ENCODE measurements around the gene USP35.

Gene USP35

GRCh38 chr11:78254268-78254667 lies 65.5 kb downstream of the USP35 start:
- H3K9ac ChIP-seq (ENCODE audit: low read length): no peak overlapping the region
- no peaks in the 10 kb centered on the region for H3F3A ChIP-seq (ENCODE audit: insufficient read depth, low read length)
- no peaks in the 10 kb centered on the region for H3K9me3 ChIP-seq (ENCODE audit: low read length)
- no peak overlapping the region for H3K4me3 ChIP-seq (ENCODE audit: low read depth, low read length, poor library complexity, severe bottlenecking)
- no peak overlapping the region for H3K4me2 ChIP-seq (ENCODE audit: low read length)
- H3K27ac ChIP-seq (ENCODE audit: low read depth, low read length, poor library complexity, severe bottlenecking): no peak overlapping the region
- H3K36me3 ChIP-seq (ENCODE audit: insufficient read depth, low read length): no peaks in the 10 kb centered on the region
- peaks cover 3% of the 10 kb centered on the region; the same call in 1 of the 2 replicates for H3K27me3 ChIP-seq (ENCODE audit: insufficient read depth, low read length)
- H3K79me2 ChIP-seq (ENCODE audit: insufficient read depth, low read length): no peaks in the 10 kb centered on the region
- no peak overlapping the region for H2AFZ ChIP-seq (ENCODE audit: low read length)
- no peaks in the 10 kb centered on the region for H3K4me1 ChIP-seq (ENCODE audit: insufficient read depth, low read length, severe bottlenecking)
- H4K20me1 ChIP-seq (ENCODE audit: insufficient read depth, low read length): no peaks in the 10 kb centered on the region
- no peaks in the 10 kb centered on the region for H3K9me2 ChIP-seq (ENCODE audit: low read depth, low read length)
- no peak for TF ChIP-seq CTCF (IDR thresholded peaks at IDR 0.05; ENCODE audit: low read length)

- no peak for TF ChIP-seq CTCF (IDR thresholded peaks at IDR 0.05; ENCODE audit: low read length)
- TF ChIP-seq EZH2 (IDR thresholded peaks at IDR 0.05; ENCODE audit: borderline replicate concordance, low read length): no peak
Measured at GRCh38 chr11:78255919-78256318, 67.2 kb downstream of the USP35 start.

GRCh38 chr11:78256962-78257361 lies 68.2 kb downstream of the USP35 start:
- Histone ChIP-seq H3K4me3 (ENCODE audit: low read depth, low read length, poor library complexity, severe bottlenecking) (no peak overlapping the region), H3K36me3 (ENCODE audit: insufficient read depth, low read length) (no peaks in the 10 kb centered on the region), H3K27ac (ENCODE audit: low read depth, low read length, poor library complexity, severe bottlenecking) (no peak overlapping the region), H2AFZ (ENCODE audit: low read length) (no peak overlapping the region), H3F3A (ENCODE audit: insufficient read depth, low read length) (no peaks in the 10 kb centered on the region), H3K9me2 (ENCODE audit: low read depth, low read length) (no peaks in the 10 kb centered on the region), H4K20me1 (ENCODE audit: insufficient read depth, low read length) (no peaks in the 10 kb centered on the region), H3K4me1 (ENCODE audit: insufficient read depth, low read length, severe bottlenecking) (no peaks in the 10 kb centered on the region), H3K79me2 (ENCODE audit: insufficient read depth, low read length) (no peaks in the 10 kb centered on the region), H3K9me3 (ENCODE audit: low read length) (no peaks in the 10 kb centered on the region), H3K9ac (ENCODE audit: low read length) (no peak overlapping the region), H3K4me2 (ENCODE audit: low read length) (no peak overlapping the region), H3K27me3 (ENCODE audit: insufficient read depth, low read length) (peaks cover 3% of the 10 kb centered on the region; the same call in 1 of the 2 replicates)
- no peak for TF ChIP-seq EZH2 (IDR thresholded peaks at IDR 0.05; ENCODE audit: borderline replicate concordance, low read length)

More at GRCh38 chr11:78255919-78256318, 67.2 kb downstream of the USP35 start:
- no peaks in the 10 kb centered on the region for H3F3A ChIP-seq (ENCODE audit: insufficient read depth, low read length)
- H3K36me3 ChIP-seq (ENCODE audit: insufficient read depth, low read length): no peaks in the 10 kb centered on the region
- no peak overlapping the region for H3K27ac ChIP-seq (ENCODE audit: low read depth, low read length, poor library complexity, severe bottlenecking)
- H2AFZ ChIP-seq (ENCODE audit: low read length): no peak overlapping the region
- H3K9ac ChIP-seq (ENCODE audit: low read length): no peak overlapping the region
- no peak overlapping the region for H3K4me2 ChIP-seq (ENCODE audit: low read length)
- H3K79me2 ChIP-seq (ENCODE audit: insufficient read depth, low read length): no peaks in the 10 kb centered on the region
- H3K4me3 ChIP-seq (ENCODE audit: low read depth, low read length, poor library complexity, severe bottlenecking): no peak overlapping the region
- H3K9me3 ChIP-seq (ENCODE audit: low read length): no peaks in the 10 kb centered on the region
- H3K4me1 ChIP-seq (ENCODE audit: insufficient read depth, low read length, severe bottlenecking): no peaks in the 10 kb centered on the region
- no peaks in the 10 kb centered on the region for H3K9me2 ChIP-seq (ENCODE audit: low read depth, low read length)
- H4K20me1 ChIP-seq (ENCODE audit: insufficient read depth, low read length): no peaks in the 10 kb centered on the region
- peaks cover 3% of the 10 kb centered on the region; the same call in 1 of the 2 replicates for H3K27me3 ChIP-seq (ENCODE audit: insufficient read depth, low read length)

GRCh38 chr11:78257654-78258053 lies 68.9 kb downstream of the USP35 start:
- Histone ChIP-seq H3K79me2 (ENCODE audit: insufficient read depth, low read length) (no peaks in the 10 kb centered on the region), H2AFZ (ENCODE audit: low read length) (no peak overlapping the region), H3K9ac (ENCODE audit: low read length) (no peak overlapping the region), H3K27ac (ENCODE audit: low read depth, low read length, poor library complexity, severe bottlenecking) (no peak overlapping the region), H3K9me2 (ENCODE audit: low read depth, low read length) (no peaks in the 10 kb centered on the region), H3K4me1 (ENCODE audit: insufficient read depth, low read length, severe bottlenecking) (no peaks in the 10 kb centered on the region), H3K4me2 (ENCODE audit: low read length) (no peak overlapping the region), H3K4me3 (ENCODE audit: low read depth, low read length, poor library complexity, severe bottlenecking) (no peak overlapping the region), H3F3A (ENCODE audit: insufficient read depth, low read length) (no peaks in the 10 kb centered on the region), H3K36me3 (ENCODE audit: insufficient read depth, low read length) (no peaks in the 10 kb centered on the region), H3K9me3 (ENCODE audit: low read length) (no peaks in the 10 kb centered on the region), H4K20me1 (ENCODE audit: insufficient read depth, low read length) (no peaks in the 10 kb centered on the region), H3K27me3 (ENCODE audit: insufficient read depth, low read length) (peaks cover 3% of the 10 kb centered on the region; the same call in 1 of the 2 replicates)
- TF ChIP-seq EZH2 (IDR thresholded peaks at IDR 0.05; ENCODE audit: borderline replicate concordance, low read length): no peak
- no peak for TF ChIP-seq CTCF (IDR thresholded peaks at IDR 0.05; ENCODE audit: low read length)
